Measurements from ENCODE around the gene SPAST. TPM values are rescaled to one million over a fixed set of nuclear protein-coding genes. Genes with fewer than 3 reads are reported as not detected.

SPAST gene
- total and polyA plus RNA-seq, 2 of the 13 experiments (the other 11 are each of a cell fraction or from before 2014, with no cell fraction given) = 11.5 to 40.4 TPM

DNA sequence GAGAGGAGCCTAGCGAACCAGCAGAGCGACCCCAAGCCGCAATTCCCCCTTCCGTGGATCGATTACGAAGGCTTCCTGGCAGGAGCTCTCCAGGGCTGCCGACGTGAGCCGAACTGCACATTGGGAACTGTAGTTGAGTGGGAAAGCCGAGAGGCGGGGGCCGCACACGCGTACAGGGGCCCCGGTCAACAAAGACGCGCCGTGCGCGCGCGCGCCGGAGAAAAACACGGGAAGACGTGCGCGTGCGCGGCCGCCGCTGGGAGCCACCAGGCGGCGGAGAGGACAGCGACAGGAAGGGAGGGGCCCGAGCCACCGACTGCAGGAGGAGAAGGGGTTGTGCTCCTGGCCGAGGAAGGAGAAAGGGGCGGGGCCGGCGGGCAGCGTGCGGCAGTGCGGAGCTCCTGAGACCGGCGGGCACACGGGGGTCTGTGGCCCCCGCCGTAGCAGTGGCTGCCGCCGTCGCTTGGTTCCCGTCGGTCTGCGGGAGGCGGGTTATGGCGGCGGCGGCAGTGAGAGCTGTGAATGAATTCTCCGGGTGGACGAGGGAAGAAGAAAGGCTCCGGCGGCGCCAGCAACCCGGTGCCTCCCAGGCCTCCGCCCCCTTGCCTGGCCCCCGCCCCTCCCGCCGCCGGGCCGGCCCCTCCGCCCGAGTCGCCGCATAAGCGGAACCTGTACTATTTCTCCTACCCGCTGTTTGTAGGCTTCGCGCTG, at the start of gene SPAST (continued):
- TF ChIP-seq, protein P1, sequence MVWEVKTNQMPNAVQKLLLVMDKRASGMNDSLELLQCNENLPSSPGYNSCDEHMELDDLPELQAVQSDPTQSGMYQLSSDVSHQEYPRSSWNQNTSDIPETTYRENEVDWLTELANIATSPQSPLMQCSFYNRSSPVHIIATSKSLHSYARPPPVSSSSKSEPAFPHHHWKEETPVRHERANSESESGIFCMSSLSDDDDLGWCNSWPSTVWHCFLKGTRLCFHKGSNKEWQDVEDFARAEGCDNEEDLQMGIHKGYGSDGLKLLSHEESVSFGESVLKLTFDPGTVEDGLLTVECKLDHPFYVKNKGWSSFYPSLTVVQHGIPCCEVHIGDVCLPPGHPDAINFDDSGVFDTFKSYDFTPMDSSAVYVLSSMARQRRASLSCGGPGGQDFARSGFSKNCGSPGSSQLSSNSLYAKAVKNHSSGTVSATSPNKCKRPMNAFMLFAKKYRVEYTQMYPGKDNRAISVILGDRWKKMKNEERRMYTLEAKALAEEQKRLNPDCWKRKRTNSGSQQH (CRISPR knock-in tag; IDR thresholded peaks at IDR 0.05; ENCODE audit: low read depth) = peak; percentile 91
- TF ChIP-seq, protein P2, sequence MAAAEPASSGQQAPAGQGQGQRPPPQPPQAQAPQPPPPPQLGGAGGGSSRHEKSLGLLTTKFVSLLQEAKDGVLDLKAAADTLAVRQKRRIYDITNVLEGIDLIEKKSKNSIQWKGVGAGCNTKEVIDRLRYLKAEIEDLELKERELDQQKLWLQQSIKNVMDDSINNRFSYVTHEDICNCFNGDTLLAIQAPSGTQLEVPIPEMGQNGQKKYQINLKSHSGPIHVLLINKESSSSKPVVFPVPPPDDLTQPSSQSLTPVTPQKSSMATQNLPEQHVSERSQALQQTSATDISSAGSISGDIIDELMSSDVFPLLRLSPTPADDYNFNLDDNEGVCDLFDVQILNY (CRISPR knock-in tag; conservative IDR thresholded peaks at IDR 0.05) = peak; percentile 65; the same call in 1 of the 2 replicates
- TF ChIP-seq ZC3H4 (CRISPR knock-in tag; IDR thresholded peaks at IDR 0.05; ENCODE audit: borderline replicate concordance) = no peak
- TF ChIP-seq ZNF335 (CRISPR knock-in tag; IDR thresholded peaks at IDR 0.05) = peak; percentile 91
- peak; percentile 87 for TF ChIP-seq HDAC2 (CRISPR knock-in tag; IDR thresholded peaks at IDR 0.05)
- peak; percentile 80; the same call in 1 of the 2 replicates for TF ChIP-seq CBX5 (CRISPR knock-in tag; IDR thresholded peaks at IDR 0.05; ENCODE audit: borderline replicate concordance)
- TF ChIP-seq HMGA1 (CRISPR knock-in tag; conservative IDR thresholded peaks at IDR 0.05) = no peak
- TF ChIP-seq ZNF891 (CRISPR knock-in tag; IDR thresholded peaks at IDR 0.05) = peak; percentile 75
- TF ChIP-seq, protein P3, sequence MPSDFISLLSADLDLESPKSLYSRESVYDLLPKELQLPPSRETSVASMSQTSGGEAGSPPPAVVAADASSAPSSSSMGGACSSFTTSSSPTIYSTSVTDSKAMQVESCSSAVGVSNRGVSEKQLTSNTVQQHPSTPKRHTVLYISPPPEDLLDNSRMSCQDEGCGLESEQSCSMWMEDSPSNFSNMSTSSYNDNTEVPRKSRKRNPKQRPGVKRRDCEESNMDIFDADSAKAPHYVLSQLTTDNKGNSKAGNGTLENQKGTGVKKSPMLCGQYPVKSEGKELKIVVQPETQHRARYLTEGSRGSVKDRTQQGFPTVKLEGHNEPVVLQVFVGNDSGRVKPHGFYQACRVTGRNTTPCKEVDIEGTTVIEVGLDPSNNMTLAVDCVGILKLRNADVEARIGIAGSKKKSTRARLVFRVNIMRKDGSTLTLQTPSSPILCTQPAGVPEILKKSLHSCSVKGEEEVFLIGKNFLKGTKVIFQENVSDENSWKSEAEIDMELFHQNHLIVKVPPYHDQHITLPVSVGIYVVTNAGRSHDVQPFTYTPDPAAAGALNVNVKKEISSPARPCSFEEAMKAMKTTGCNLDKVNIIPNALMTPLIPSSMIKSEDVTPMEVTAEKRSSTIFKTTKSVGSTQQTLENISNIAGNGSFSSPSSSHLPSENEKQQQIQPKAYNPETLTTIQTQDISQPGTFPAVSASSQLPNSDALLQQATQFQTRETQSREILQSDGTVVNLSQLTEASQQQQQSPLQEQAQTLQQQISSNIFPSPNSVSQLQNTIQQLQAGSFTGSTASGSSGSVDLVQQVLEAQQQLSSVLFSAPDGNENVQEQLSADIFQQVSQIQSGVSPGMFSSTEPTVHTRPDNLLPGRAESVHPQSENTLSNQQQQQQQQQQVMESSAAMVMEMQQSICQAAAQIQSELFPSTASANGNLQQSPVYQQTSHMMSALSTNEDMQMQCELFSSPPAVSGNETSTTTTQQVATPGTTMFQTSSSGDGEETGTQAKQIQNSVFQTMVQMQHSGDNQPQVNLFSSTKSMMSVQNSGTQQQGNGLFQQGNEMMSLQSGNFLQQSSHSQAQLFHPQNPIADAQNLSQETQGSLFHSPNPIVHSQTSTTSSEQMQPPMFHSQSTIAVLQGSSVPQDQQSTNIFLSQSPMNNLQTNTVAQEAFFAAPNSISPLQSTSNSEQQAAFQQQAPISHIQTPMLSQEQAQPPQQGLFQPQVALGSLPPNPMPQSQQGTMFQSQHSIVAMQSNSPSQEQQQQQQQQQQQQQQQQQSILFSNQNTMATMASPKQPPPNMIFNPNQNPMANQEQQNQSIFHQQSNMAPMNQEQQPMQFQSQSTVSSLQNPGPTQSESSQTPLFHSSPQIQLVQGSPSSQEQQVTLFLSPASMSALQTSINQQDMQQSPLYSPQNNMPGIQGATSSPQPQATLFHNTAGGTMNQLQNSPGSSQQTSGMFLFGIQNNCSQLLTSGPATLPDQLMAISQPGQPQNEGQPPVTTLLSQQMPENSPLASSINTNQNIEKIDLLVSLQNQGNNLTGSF (CRISPR knock-in tag; IDR thresholded peaks at IDR 0.05) = no peak; the same call in 1 of the 2 replicates
- TF ChIP-seq SOX5 (CRISPR knock-in tag; IDR thresholded peaks at IDR 0.05; ENCODE audit: borderline replicate concordance) = peak; percentile 87
- TF ChIP-seq JUN (CRISPR knock-in tag; IDR thresholded peaks at IDR 0.05) = 0 out of 2 replicates have a peak, but pooled peaks have one; percentile 41
- TF ChIP-seq ZC3H13 (CRISPR knock-in tag; IDR thresholded peaks at IDR 0.05) = no peak; the same call in 1 of the 2 replicates
- TF ChIP-seq, protein P4, sequence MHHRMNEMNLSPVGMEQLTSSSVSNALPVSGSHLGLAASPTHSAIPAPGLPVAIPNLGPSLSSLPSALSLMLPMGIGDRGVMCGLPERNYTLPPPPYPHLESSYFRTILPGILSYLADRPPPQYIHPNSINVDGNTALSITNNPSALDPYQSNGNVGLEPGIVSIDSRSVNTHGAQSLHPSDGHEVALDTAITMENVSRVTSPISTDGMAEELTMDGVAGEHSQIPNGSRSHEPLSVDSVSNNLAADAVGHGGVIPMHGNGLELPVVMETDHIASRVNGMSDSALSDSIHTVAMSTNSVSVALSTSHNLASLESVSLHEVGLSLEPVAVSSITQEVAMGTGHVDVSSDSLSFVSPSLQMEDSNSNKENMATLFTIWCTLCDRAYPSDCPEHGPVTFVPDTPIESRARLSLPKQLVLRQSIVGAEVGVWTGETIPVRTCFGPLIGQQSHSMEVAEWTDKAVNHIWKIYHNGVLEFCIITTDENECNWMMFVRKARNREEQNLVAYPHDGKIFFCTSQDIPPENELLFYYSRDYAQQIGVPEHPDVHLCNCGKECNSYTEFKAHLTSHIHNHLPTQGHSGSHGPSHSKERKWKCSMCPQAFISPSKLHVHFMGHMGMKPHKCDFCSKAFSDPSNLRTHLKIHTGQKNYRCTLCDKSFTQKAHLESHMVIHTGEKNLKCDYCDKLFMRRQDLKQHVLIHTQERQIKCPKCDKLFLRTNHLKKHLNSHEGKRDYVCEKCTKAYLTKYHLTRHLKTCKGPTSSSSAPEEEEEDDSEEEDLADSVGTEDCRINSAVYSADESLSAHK (CRISPR knock-in tag; IDR thresholded peaks at IDR 0.05; ENCODE audit: borderline replicate concordance) = no peak
- no peak for TF ChIP-seq PTBP1 (IDR thresholded peaks at IDR 0.05; ENCODE audit: low read depth, low read length, poor library complexity, severe bottlenecking)
- TF ChIP-seq, protein P5, sequence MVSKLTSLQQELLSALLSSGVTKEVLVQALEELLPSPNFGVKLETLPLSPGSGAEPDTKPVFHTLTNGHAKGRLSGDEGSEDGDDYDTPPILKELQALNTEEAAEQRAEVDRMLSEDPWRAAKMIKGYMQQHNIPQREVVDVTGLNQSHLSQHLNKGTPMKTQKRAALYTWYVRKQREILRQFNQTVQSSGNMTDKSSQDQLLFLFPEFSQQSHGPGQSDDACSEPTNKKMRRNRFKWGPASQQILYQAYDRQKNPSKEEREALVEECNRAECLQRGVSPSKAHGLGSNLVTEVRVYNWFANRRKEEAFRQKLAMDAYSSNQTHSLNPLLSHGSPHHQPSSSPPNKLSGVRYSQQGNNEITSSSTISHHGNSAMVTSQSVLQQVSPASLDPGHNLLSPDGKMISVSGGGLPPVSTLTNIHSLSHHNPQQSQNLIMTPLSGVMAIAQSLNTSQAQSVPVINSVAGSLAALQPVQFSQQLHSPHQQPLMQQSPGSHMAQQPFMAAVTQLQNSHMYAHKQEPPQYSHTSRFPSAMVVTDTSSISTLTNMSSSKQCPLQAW (CRISPR knock-in tag; IDR thresholded peaks at IDR 0.05) = peak; percentile 98
- peak; percentile 93 for TF ChIP-seq SMAD3 (CRISPR knock-in tag; IDR thresholded peaks at IDR 0.05)
- peak; percentile 86; the same call in 1 of the 2 replicates for TF ChIP-seq PRMT3 (CRISPR knock-in tag; IDR thresholded peaks at IDR 0.05; ENCODE audit: borderline replicate concordance, low read depth)

Data from HepG2 (cell line).